Activated CD4-positive, alpha-beta memory T cell treated with anti-CD3 and anti-CD28 coated beads for 36 hours (primary cell): ENCODE data around the gene MYO18B. TPM values are rescaled to one million over a fixed set of nuclear protein-coding genes. Genes with fewer than 3 reads are reported as not detected.

ENCODE experiments used
- CTCF ChIA-PET: fragments of 350-600 bp; sonication (Branson Sonifier 250); formaldehyde crosslinking; loops from one replicate; lab custom pipeline; 2021; ENCODE audit warnings: antibody characterized with exemption, inconsistent platforms; lab: Charles Lee
- POLR2A ChIA-PET: fragments of 350-600 bp; sonication (Branson Sonifier 250); formaldehyde crosslinking; loops from one replicate; lab custom pipeline; 2021; ENCODE audit warnings: antibody characterized with exemption; lab: Charles Lee
- DNase-seq: peaks from one replicate; pipeline ENCODE4 v3.0.0-alpha.2; 2020
- H3K27ac Mint-ChIP-seq: one replicate; pipeline ENCODE4 v1.8.0; 2021; ENCODE audit warnings: mixed read lengths
- H3K27me3 Mint-ChIP-seq: one replicate; pipeline ENCODE4 v1.8.0; 2021; ENCODE audit warnings: mixed read lengths
- H3K36me3 Mint-ChIP-seq: one replicate; pipeline ENCODE4 v1.8.0; 2021; ENCODE audit warnings: mixed read lengths
- H3K4me1 Mint-ChIP-seq: one replicate; pipeline ENCODE4 v1.8.0; 2021; ENCODE audit warnings: low read depth, mixed read lengths
- H3K4me3 Mint-ChIP-seq: one replicate; pipeline ENCODE4 v1.8.0; 2021; ENCODE audit warnings: mild to moderate bottlenecking, mixed read lengths
- H3K9me3 Mint-ChIP-seq: one replicate; pipeline ENCODE4 v1.8.0; 2021; ENCODE audit warnings: mixed read lengths
- intact Hi-C: fragments of 100-400 bp; cut with micrococcal nuclease; formaldehyde crosslinking; loops from one replicate; pipeline ENCODE4 v1.15.1; 2023
- total RNA-seq, 2 experiments: library from RNA; stranded (reverse); gene quantifications; one replicate each; pipeline ENCODE4 v1.2.3, GENCODE V29; 2021

MYO18B gene
- total RNA-seq, 2 experiments from 2014 or later = 0.22 to 0.29 TPM

DNA sequence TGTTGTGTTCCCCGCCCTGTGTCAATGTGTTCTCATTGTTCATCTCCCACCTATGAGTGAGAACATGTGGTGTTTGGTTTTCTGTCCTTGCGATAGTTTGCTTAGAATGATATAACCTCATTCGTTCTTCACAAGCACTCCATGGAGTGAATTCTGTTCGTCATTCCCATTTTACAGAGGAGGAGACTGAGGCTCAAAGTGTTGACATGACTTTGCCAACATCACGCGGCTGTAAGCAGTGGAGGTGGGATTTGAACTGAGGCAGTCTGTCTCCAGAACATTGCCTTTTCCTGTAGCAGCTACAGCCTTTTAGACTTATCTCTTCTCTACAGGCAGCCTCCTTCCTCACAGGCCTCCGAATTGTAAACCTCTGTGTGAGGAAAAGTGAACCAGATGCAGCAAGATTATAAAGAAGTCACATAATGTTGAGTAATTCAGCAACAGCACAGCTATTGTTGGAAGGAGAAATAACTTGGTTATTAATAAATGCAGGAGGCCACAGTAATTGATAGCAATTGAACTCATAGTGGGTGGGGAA lies 74.6 kb downstream of the MYO18B start:
- no peaks in the 10 kb centered on the region for H3K4me1 Mint-ChIP-seq
- H3K4me3 Mint-ChIP-seq = no peak overlapping the region
- intact Hi-C loops = no loop called here
- no peak overlapping the region for H3K27ac Mint-ChIP-seq
- no peak for DNase-seq
- H3K36me3 Mint-ChIP-seq = no peaks in the 10 kb centered on the region
- H3K27me3 Mint-ChIP-seq = peaks cover 7% of the 10 kb centered on the region
- ChIA-PET POLR2A (no interaction called here), CTCF (interaction anchor here (0.6 kb wide), 1 partner anchor 126 kb away, joined by 3 read pairs; no protein-coding TSS in a partner anchor)
- no peaks in the 10 kb centered on the region for H3K9me3 Mint-ChIP-seq

DNA sequence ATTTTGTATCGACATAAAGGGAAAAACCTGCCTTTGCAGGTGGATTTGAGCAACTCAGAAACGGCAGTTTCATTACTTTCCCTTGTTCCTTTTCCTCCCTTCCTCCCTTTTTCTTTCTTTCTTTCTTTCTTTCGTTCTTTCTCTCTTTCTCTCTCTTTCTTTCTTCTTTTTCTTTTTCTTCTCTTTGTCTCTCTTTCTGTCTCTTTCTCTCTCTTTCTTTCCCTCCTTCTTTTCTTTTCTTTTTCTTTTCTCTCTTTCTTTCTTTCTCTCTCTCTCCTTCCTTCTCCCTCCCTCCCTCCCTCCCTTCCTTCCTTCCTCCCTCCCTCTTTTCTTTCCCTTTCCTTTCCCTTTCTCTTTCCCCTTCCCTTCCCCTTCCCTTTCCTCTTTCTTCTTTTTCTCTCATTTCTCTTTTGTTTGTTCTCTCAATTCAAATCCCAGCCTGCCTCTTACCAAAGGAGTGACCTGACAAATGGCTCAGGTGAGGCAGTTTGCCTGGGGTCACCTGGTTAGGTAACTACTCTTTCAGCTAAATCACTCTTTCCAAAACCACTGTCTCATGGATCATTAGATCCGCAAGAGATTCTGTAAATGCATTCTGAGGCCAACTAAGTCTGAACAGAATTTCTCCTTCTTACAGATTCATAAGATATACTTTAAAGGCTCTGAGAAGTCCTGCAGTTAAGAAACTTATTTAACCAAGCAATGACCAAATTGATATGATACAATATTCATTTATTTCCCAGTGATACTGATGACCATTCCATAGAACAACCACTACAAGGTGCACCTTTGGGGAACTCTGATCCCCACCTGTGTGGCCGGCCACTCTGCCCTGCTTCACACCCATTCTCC lies 75.3 kb downstream of the MYO18B start:
- Mint-ChIP-seq H3K27ac (no peak overlapping the region), H3K4me1 (no peaks in the 10 kb centered on the region), H3K36me3 (no peaks in the 10 kb centered on the region), H3K27me3 (peaks cover 12% of the 10 kb centered on the region), H3K9me3 (no peaks in the 10 kb centered on the region), H3K4me3 (no peak overlapping the region)
- intact Hi-C loops = no loop called here
- POLR2A ChIA-PET = no interaction called here
- CTCF ChIA-PET = no interaction called here
- no peak for DNase-seq

DNA sequence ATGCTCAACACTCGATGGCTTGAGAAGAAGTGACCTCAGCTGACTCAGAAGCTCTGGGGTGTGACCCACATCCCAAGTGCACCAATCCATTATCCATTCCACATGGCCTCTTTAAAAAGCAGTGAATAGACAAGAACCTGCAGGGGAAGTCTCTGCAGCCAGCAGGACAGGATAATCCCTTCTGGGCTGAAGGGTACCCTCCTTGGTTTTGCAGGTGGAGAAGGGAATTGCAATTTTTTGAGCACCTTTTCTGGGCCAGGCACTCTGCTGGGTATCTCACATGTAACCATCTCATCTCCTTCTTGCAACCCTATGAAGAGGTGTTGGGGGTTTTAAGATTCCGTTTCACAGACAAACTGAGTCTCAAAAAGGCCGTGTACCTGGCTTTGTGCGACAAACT lies 76.6 kb downstream of the MYO18B start:
- no peak overlapping the region for H3K27ac Mint-ChIP-seq
- intact Hi-C loops = no loop called here
- H3K36me3 Mint-ChIP-seq = no peaks in the 10 kb centered on the region
- no peak for DNase-seq
- peaks cover 17% of the 10 kb centered on the region for H3K27me3 Mint-ChIP-seq
- no peaks in the 10 kb centered on the region for H3K4me1 Mint-ChIP-seq
- H3K9me3 Mint-ChIP-seq = no peaks in the 10 kb centered on the region
- POLR2A ChIA-PET = no interaction called here
- H3K4me3 Mint-ChIP-seq = no peak overlapping the region
- CTCF ChIA-PET = no interaction called here

DNA sequence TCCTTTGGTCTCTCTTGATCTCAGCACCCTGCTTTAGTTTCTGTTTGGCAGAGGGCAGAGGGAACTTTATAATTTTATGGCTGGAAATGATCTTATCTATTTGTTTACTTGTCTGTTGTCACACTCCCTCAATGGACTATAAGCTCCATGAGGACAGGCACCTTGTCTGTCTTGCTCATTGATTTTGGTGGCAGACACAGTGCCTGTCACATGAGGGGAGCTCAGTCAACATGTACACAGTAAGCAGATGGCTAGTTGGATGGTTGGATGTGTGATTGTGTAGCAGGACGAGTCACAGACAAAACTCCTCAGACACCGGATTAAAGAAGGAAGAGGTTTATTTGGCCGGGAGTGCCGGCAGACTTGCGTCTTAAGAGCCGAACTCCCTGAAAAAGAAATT lies 80.4 kb downstream of the MYO18B start:
- Mint-ChIP-seq H3K27me3 (peaks cover 18% of the 10 kb centered on the region), H3K4me3 (no peak overlapping the region), H3K27ac (no peak overlapping the region), H3K36me3 (no peaks in the 10 kb centered on the region), H3K9me3 (no peaks in the 10 kb centered on the region), H3K4me1 (no peaks in the 10 kb centered on the region)
- no peak for DNase-seq
- intact Hi-C loops = no loop called here
- ChIA-PET CTCF (no interaction called here), POLR2A (no interaction called here)

GRCh38 chr22:25823276-25823675 lies 81.3 kb downstream of the MYO18B start:
- no peaks in the 10 kb centered on the region for H3K4me1 Mint-ChIP-seq
- DNase-seq = no peak
- H3K4me3 Mint-ChIP-seq = no peak overlapping the region
- peaks cover 17% of the 10 kb centered on the region for H3K27me3 Mint-ChIP-seq
- ChIA-PET CTCF (no interaction called here), POLR2A (no interaction called here)
- H3K36me3 Mint-ChIP-seq = no peaks in the 10 kb centered on the region
- no peak overlapping the region for H3K27ac Mint-ChIP-seq
- H3K9me3 Mint-ChIP-seq = no peaks in the 10 kb centered on the region
- intact Hi-C loops = no loop called here

GRCh38 chr22:25824828-25825423 lies 82.9 kb downstream of the MYO18B start:
- no peak overlapping the region for H3K27ac Mint-ChIP-seq
- no peak for DNase-seq
- H3K4me3 Mint-ChIP-seq = no peak overlapping the region
- intact Hi-C loops = no loop called here
- peaks cover 11% of the 10 kb centered on the region for H3K27me3 Mint-ChIP-seq
- H3K4me1 Mint-ChIP-seq = no peaks in the 10 kb centered on the region
- CTCF ChIA-PET = no interaction called here
- no peaks in the 10 kb centered on the region for H3K36me3 Mint-ChIP-seq
- H3K9me3 Mint-ChIP-seq = no peaks in the 10 kb centered on the region
- POLR2A ChIA-PET = interaction anchor here (0.7 kb wide), 1 partner anchor 20 kb away, joined by 3 read pairs; no protein-coding TSS in a partner anchor

- H3K27ac Mint-ChIP-seq = no peak overlapping the region
- H3K4me3 Mint-ChIP-seq = no peak overlapping the region
- no peak for DNase-seq
- H3K27me3 Mint-ChIP-seq = peaks cover 5% of the 10 kb centered on the region
- CTCF ChIA-PET = no interaction called here
- no peaks in the 10 kb centered on the region for H3K9me3 Mint-ChIP-seq
- H3K36me3 Mint-ChIP-seq = no peaks in the 10 kb centered on the region
- POLR2A ChIA-PET = no interaction called here
- no peaks in the 10 kb centered on the region for H3K4me1 Mint-ChIP-seq
- intact Hi-C loops = no loop called here
Observed at GRCh38 chr22:25827415-25827814, 85.4 kb downstream of the MYO18B start.

DNA sequence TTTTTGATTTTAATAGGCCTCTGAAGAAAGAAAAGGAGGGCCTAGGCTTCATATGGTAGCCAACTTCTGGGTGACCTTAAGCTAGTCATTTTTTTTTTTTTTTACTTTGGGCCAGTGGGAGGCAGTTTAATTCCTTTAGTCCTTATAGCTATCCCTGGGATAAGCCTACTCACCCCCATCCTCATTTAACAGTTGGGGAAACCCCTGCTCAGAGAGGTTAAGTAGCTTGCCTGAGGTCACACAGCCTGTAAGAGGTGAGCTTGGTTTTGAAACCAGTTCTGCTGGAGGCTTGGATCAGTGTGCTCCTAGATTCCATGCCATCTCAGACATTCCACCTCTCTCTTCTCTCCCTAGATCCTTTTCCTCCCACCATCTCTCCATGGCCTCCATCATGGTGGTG lies 86.4 kb downstream of the MYO18B start:
- Mint-ChIP-seq H3K27me3 (peaks cover 1% of the 10 kb centered on the region), H3K4me1 (no peaks in the 10 kb centered on the region), H3K9me3 (no peaks in the 10 kb centered on the region), H3K36me3 (no peaks in the 10 kb centered on the region), H3K27ac (no peak overlapping the region), H3K4me3 (no peak overlapping the region)
- intact Hi-C loops = no loop called here
- DNase-seq = no peak
- POLR2A ChIA-PET = no interaction called here
- CTCF ChIA-PET = no interaction called here

- Mint-ChIP-seq H3K4me3 (no peak overlapping the region), H3K27ac (no peak overlapping the region)
- POLR2A ChIA-PET = no interaction called here
Observed at GRCh38 chr22:25829237-25829636, 87.2 kb downstream of the MYO18B start.

DNA sequence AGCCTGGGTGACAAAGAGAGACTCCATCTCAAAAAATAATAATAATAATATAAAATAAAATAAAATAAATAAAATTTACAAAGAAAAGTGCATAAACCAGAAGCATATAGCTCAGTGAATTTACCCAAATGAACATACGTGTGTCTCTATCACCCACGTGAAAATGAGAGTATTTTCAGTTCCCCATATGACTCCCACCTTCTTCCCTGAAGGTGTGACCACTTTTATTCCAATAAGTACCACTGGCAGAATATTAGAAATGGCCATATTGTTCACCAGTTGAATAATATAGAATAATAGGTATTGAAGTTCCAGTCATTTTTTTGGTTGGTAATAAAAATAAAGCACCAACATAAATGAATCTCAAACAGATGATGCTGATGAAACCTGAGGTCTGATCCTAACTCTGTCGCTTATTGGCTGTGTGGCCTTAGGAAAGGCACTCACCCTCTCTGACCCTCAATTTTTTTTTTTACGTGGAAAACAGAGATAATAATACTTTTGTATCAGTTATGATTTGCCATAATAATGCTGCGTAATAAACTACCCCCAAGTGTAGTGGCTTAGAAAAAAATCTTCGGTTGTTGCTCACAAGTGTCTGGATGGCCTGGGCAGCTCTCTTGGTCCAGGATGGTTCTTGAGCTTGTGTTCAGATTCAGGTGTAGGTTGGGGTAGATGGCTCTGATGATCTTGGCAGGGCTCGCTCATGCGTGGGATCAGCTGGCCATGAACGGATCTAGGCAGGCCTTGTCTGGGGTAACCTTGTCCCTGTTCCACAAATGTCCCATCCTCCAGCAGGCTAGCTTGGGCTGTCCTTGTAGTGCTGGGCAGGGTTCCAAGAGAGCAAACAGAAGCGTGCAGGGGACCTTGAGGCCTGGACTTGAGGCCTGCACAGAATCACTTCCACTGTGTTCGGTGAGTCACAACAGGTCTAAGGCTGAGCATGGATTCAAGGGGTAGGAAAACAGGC lies 88.1 kb downstream of the MYO18B start:
- DNase-seq = no peak
- Mint-ChIP-seq H3K36me3 (no peaks in the 10 kb centered on the region), H3K4me1 (no peaks in the 10 kb centered on the region), H3K27ac (no peak overlapping the region), H3K9me3 (no peaks in the 10 kb centered on the region), H3K4me3 (no peak overlapping the region), H3K27me3 (no peaks in the 10 kb centered on the region)
- ChIA-PET CTCF (no interaction called here), POLR2A (no interaction called here)
- intact Hi-C loops = no loop called here

More at GRCh38 chr22:25829237-25829636, 87.2 kb downstream of the MYO18B start:
- H3K9me3 Mint-ChIP-seq = no peaks in the 10 kb centered on the region
- intact Hi-C loops = no loop called here
- no peaks in the 10 kb centered on the region for H3K36me3 Mint-ChIP-seq
- CTCF ChIA-PET = no interaction called here
- DNase-seq = no peak
- no peaks in the 10 kb centered on the region for H3K4me1 Mint-ChIP-seq
- H3K27me3 Mint-ChIP-seq = peaks cover 1% of the 10 kb centered on the region

DNA sequence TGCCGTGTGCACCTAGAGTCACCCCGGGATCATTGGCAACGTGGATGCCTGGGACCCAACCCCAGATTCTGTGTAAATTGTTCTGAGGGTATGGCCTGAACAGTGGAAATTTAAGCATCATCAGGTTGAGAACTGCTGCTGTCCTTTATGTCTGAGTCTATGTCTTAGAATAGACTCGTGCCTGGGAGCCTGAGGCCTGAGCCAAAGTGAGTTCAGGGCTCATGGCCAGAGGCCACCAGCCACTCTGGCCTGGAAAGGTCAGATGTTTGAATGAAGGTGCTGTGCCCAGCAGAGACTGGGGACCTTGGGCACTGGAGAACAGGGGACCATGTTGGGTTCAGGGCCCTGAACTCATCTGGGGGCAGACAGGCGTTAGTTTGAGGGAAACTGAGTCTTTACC lies 91.1 kb downstream of the MYO18B start:
- POLR2A ChIA-PET = no interaction called here
- H3K27me3 Mint-ChIP-seq = no peaks in the 10 kb centered on the region
- no peaks in the 10 kb centered on the region for H3K36me3 Mint-ChIP-seq
- no peak for DNase-seq
- H3K4me1 Mint-ChIP-seq = no peaks in the 10 kb centered on the region
- H3K27ac Mint-ChIP-seq = no peak overlapping the region
- no peaks in the 10 kb centered on the region for H3K9me3 Mint-ChIP-seq
- H3K4me3 Mint-ChIP-seq = no peak overlapping the region
- CTCF ChIA-PET = no interaction called here
- intact Hi-C loops = no loop called here

DNA sequence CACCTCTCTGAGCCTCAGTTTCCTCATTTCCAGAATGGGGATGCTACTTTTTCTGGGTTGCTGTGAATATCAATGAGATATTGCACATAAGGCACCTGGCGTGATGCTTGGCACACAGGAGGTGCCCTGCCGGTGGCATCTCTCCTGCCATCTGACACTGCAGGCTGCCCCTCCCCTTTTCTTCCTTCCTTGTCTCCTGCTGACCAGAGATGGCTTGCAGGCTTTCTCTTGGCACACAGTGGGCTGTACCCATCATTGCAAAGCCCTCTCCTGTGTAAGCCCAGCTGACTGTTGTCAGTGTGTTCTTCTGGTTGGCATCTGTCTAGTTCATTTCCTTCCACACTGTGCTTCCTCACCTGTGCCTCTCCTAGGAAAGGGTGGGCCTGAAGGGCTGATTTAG lies 91.7 kb downstream of the MYO18B start:
- H3K27ac Mint-ChIP-seq = no peak overlapping the region
- no peak for DNase-seq
- no peaks in the 10 kb centered on the region for H3K27me3 Mint-ChIP-seq
- intact Hi-C loops = no loop called here
- ChIA-PET CTCF (no interaction called here), POLR2A (no interaction called here)
- H3K4me3 Mint-ChIP-seq = no peak overlapping the region
- H3K9me3 Mint-ChIP-seq = no peaks in the 10 kb centered on the region
- H3K36me3 Mint-ChIP-seq = no peaks in the 10 kb centered on the region
- H3K4me1 Mint-ChIP-seq = no peaks in the 10 kb centered on the region
